ENCODE results near the gene PPP1R14C. TPM values are rescaled to one million over a fixed set of nuclear protein-coding genes. Genes with fewer than 3 reads are reported as not detected.

The PPP1R14C gene
- polyA plus RNA-seq, 2 of the 4 experiments (the other 2 are of a cell fraction), result 0.34 to 0.43 TPM

- no peak overlapping the region for H3K4me2 ChIP-seq
- 19% methylated on average over 4 of the region's 4 CpGs for WGBS (ENCODE audit: missing lambda C conversion rate)
- H3K4me3 ChIP-seq, result no peak overlapping the region
- FAIRE-seq (no peak), DNase-seq (ENCODE audit: low read depth in 1 of 2, low spot score in 1 of 2) (no peak), ATAC-seq (no peak)
- H3K27ac ChIP-seq, result no peak overlapping the region
- H3K9me3 ChIP-seq, result 0 out of 3 replicates have a peak, but pooled peaks cover 5% of the 10 kb centered on the region
- CTCF ChIA-PET, result no interaction called here
- TF ChIP-seq CTCF (IDR thresholded peaks at IDR 0.05) (no peak), HMGXB4 (CRISPR knock-in tag; IDR thresholded peaks at IDR 0.05; ENCODE audit: borderline replicate concordance) (no peak), CHD4 (IDR thresholded peaks at IDR 0.05; ENCODE audit: borderline replicate concordance) (no peak), BHLHE40 (IDR thresholded peaks at IDR 0.05; ENCODE audit: low read depth, low read length) (no peak), USF2 (IDR thresholded peaks at IDR 0.05) (no peak), ZFP36 (IDR thresholded peaks at IDR 0.05; ENCODE audit: borderline replicate concordance, partially characterized antibody) (no peak), ZSCAN20 (CRISPR knock-in tag; IDR thresholded peaks at IDR 0.05) (no peak), TFCP2L1 (CRISPR knock-in tag; IDR thresholded peaks at IDR 0.05) (no peak), JUN (IDR thresholded peaks at IDR 0.05) (no peak), JUNB (IDR thresholded peaks at IDR 0.05) (no peak), HOXB13 (CRISPR knock-in tag; IDR thresholded peaks at IDR 0.05; ENCODE audit: low read depth) (no peak), MYC (IDR thresholded peaks at IDR 0.05; ENCODE audit: borderline replicate concordance, low read length) (no peak), SREBF2 (IDR thresholded peaks at IDR 0.05) (no peak), CEBPB (IDR thresholded peaks at IDR 0.05) (no peak), EHMT2 (IDR thresholded peaks at IDR 0.05; ENCODE audit: low read depth) (no peak), SMC3 (IDR thresholded peaks at IDR 0.05) (no peak), HOXA7 (CRISPR knock-in tag; IDR thresholded peaks at IDR 0.05) (no peak), RFX5 (IDR thresholded peaks at IDR 0.05) (no peak), GATA3 (IDR thresholded peaks at IDR 0.05; ENCODE audit: borderline replicate concordance) (no peak)
- POLR2A ChIA-PET, result no interaction called here
- H3K4me1 ChIP-seq, result no peaks in the 10 kb centered on the region
Observed at GRCh38 chr6:150250826-150251225, 108.0 kb downstream of the PPP1R14C start.

GRCh38 chr6:150251566-150252186, 108.8 kb downstream of the PPP1R14C start:
- 86% methylated on average over 6 of the region's 6 CpGs for WGBS (ENCODE audit: missing lambda C conversion rate)
- TF ChIP-seq FOXS1 (CRISPR knock-in tag; IDR thresholded peaks at IDR 0.05), result no peak
- no peak for TF ChIP-seq RCOR1 (IDR thresholded peaks at IDR 0.05; ENCODE audit: low read depth, low read length)
- TF ChIP-seq RARB (CRISPR knock-in tag; IDR thresholded peaks at IDR 0.05), result no peak
- TF ChIP-seq HOXB13 (CRISPR knock-in tag; IDR thresholded peaks at IDR 0.05; ENCODE audit: low read depth), result no peak
- no peak for TF ChIP-seq PBX3 (IDR thresholded peaks at IDR 0.05)
- no peak for TF ChIP-seq MYC (IDR thresholded peaks at IDR 0.05; ENCODE audit: borderline replicate concordance, low read length)
- TF ChIP-seq POLR2AphosphoS2 (conservative IDR thresholded peaks at IDR 0.05; ENCODE audit: low read length), result no peak
- TF ChIP-seq NPAS2 (CRISPR knock-in tag; IDR thresholded peaks at IDR 0.05; ENCODE audit: borderline replicate concordance), result no peak
- no peak for TF ChIP-seq FOSL2 (IDR thresholded peaks at IDR 0.05)
- no peak for TF ChIP-seq FOSL2 (CRISPR knock-in tag; IDR thresholded peaks at IDR 0.05)
- no peak for TF ChIP-seq ELK1 (IDR thresholded peaks at IDR 0.05; ENCODE audit: low read depth, low read length)
- no peak for TF ChIP-seq HES2 (IDR thresholded peaks at IDR 0.05)
- TF ChIP-seq KDM5A (IDR thresholded peaks at IDR 0.05), result no peak
- no peak for TF ChIP-seq RNF2 (IDR thresholded peaks at IDR 0.05; ENCODE audit: borderline replicate concordance, low read depth)
- TF ChIP-seq CEBPB (IDR thresholded peaks at IDR 0.05), result no peak
- no peak for TF ChIP-seq ZNF302 (CRISPR knock-in tag; IDR thresholded peaks at IDR 0.05)
- TF ChIP-seq POLR2A (IDR thresholded peaks at IDR 0.05; ENCODE audit: low read length), result no peak
- TF ChIP-seq HOXB5 (CRISPR knock-in tag; IDR thresholded peaks at IDR 0.05), result no peak

More at GRCh38 chr6:150251566-150252186, 108.8 kb downstream of the PPP1R14C start:
- DNase-seq (ENCODE audit: low read depth in 1 of 2, low spot score in 1 of 2) (no peak), FAIRE-seq (no peak), ATAC-seq (no peak)
- Histone ChIP-seq H3K4me1 (no peaks in the 10 kb centered on the region), H3K4me3 (no peak overlapping the region), H3K27ac (no peak overlapping the region), H3K4me2 (no peak overlapping the region), H3K9me3 (0 out of 3 replicates have a peak, but pooled peaks cover 5% of the 10 kb centered on the region)
- ChIA-PET POLR2A (no interaction called here), CTCF (no interaction called here)
